Panc1 (cell line): ENCODE measurements around the gene KDM7A.

Source experiments
- POLR2AphosphoS5 ChIP-seq: IDR thresholded peaks from 2 replicates; pipeline ENCODE4 v1.6.1; 2012; ENCODE audit warnings: mild to moderate bottlenecking, low read depth, low read length, moderate library complexity
- SIN3A ChIP-seq: IDR thresholded peaks from 2 replicates; pipeline ENCODE4 v1.6.1; 2012; ENCODE audit warnings: low read depth, mild to moderate bottlenecking, low read length, moderate library complexity, borderline replicate concordance; ENCODE audit not compliant: insufficient read depth
- TCF7L2 ChIP-seq: IDR thresholded peaks from 2 replicates; pipeline ENCODE4 v1.6.1; 2011; ENCODE audit warnings: mild to moderate bottlenecking, low read depth, low read length, inconsistent platforms
- TF ChIP-seq, protein P1 (sequence below): fragments of 450-650 bp; IDR thresholded peaks from 2 replicates; pipeline ENCODE4 v1.5.1; 2017; ENCODE audit warnings: mild to moderate bottlenecking
- TF ChIP-seq, protein P2 (sequence below), 2 experiments: IDR thresholded peaks; 2 replicates each; pipeline ENCODE4 v1.6.1; 2011 to 2012; ENCODE audit warnings: low read depth in 2 of 2, control low read depth in 1 of 2, low read length in 1 of 2, mild to moderate bottlenecking in 1 of 2, moderate library complexity in 1 of 2; ENCODE audit not compliant: insufficient read depth in 1 of 2

DNA sequence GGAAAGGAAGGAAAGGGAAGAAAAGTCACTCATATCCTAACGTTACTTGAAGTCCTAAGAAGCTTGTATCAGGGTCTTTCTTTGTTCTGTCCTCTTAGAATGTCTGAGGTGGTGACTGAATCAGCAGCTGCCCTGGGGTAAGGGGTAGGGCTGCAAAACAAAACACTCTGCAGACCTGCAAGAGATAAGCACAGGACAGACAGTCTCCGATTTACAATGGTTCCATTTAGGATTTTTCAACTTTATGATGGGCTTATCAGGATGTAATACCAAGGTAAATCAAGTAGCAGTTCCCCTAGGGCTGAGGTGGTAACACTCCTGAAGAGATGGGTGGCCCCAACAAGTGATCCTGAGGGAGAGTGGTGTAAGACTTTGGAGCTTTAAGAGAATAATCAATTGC is 16.5 kb downstream of the KDM7A start:
- TF ChIP-seq, protein P1, sequence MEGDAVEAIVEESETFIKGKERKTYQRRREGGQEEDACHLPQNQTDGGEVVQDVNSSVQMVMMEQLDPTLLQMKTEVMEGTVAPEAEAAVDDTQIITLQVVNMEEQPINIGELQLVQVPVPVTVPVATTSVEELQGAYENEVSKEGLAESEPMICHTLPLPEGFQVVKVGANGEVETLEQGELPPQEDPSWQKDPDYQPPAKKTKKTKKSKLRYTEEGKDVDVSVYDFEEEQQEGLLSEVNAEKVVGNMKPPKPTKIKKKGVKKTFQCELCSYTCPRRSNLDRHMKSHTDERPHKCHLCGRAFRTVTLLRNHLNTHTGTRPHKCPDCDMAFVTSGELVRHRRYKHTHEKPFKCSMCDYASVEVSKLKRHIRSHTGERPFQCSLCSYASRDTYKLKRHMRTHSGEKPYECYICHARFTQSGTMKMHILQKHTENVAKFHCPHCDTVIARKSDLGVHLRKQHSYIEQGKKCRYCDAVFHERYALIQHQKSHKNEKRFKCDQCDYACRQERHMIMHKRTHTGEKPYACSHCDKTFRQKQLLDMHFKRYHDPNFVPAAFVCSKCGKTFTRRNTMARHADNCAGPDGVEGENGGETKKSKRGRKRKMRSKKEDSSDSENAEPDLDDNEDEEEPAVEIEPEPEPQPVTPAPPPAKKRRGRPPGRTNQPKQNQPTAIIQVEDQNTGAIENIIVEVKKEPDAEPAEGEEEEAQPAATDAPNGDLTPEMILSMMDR = no peak
- no peak for TF ChIP-seq POLR2AphosphoS5
- TF ChIP-seq SIN3A = no peak
- TF ChIP-seq, protein P2, sequence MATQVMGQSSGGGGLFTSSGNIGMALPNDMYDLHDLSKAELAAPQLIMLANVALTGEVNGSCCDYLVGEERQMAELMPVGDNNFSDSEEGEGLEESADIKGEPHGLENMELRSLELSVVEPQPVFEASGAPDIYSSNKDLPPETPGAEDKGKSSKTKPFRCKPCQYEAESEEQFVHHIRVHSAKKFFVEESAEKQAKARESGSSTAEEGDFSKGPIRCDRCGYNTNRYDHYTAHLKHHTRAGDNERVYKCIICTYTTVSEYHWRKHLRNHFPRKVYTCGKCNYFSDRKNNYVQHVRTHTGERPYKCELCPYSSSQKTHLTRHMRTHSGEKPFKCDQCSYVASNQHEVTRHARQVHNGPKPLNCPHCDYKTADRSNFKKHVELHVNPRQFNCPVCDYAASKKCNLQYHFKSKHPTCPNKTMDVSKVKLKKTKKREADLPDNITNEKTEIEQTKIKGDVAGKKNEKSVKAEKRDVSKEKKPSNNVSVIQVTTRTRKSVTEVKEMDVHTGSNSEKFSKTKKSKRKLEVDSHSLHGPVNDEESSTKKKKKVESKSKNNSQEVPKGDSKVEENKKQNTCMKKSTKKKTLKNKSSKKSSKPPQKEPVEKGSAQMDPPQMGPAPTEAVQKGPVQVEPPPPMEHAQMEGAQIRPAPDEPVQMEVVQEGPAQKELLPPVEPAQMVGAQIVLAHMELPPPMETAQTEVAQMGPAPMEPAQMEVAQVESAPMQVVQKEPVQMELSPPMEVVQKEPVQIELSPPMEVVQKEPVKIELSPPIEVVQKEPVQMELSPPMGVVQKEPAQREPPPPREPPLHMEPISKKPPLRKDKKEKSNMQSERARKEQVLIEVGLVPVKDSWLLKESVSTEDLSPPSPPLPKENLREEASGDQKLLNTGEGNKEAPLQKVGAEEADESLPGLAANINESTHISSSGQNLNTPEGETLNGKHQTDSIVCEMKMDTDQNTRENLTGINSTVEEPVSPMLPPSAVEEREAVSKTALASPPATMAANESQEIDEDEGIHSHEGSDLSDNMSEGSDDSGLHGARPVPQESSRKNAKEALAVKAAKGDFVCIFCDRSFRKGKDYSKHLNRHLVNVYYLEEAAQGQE (IDR thresholded peaks at IDR 0.05; ENCODE audit: insufficient read depth in 1 of 2, low read depth in 2 of 2, low read length in 1 of 2) = no peak
- no peak for TF ChIP-seq TCF7L2
